ENCODE data around the gene PHRF1.

DNA sequence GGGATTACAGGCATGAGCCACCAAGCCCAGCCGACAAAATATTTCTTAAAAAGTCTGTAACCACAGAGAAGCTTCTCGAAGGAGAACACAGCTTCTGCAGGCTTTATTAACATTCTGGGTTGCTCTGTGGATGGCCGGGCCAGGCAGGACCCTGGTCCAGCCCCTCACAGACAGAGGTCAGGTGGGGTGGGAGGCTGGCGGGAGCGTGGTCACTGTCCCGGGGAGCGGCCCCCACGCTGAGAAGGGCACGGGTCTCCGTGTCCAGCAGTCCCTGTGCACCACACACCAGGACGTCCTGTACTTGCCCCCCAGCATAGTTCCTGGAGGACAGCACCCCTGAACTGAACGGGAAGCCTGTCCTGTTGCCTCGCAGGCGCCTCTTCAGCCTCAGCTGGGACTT lies 80.2 kb downstream of the PHRF1 start:
- TF ChIP-seq POLR2A (IDR thresholded peaks at IDR 0.05) = no peak
- TF ChIP-seq, protein P1, sequence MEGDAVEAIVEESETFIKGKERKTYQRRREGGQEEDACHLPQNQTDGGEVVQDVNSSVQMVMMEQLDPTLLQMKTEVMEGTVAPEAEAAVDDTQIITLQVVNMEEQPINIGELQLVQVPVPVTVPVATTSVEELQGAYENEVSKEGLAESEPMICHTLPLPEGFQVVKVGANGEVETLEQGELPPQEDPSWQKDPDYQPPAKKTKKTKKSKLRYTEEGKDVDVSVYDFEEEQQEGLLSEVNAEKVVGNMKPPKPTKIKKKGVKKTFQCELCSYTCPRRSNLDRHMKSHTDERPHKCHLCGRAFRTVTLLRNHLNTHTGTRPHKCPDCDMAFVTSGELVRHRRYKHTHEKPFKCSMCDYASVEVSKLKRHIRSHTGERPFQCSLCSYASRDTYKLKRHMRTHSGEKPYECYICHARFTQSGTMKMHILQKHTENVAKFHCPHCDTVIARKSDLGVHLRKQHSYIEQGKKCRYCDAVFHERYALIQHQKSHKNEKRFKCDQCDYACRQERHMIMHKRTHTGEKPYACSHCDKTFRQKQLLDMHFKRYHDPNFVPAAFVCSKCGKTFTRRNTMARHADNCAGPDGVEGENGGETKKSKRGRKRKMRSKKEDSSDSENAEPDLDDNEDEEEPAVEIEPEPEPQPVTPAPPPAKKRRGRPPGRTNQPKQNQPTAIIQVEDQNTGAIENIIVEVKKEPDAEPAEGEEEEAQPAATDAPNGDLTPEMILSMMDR (IDR thresholded peaks at IDR 0.05) = no peak
- no peak for TF ChIP-seq EP300 (IDR thresholded peaks at IDR 0.05)
